Stimulated activated CD8-positive, alpha-beta memory T cell treated with anti-CD3 and anti-CD28 coated beads, Interleukin-12 subunit alpha, Interleukin-12 subunit beta, amount 100 ng/mL, for 24 hours (primary cell): ENCODE results near the gene GPLD1.
"Not testable (repeated sequence)": the region's sequence is repeated elsewhere in the genome, so short reads cannot be mapped to it uniquely, and the experiment has no call there.

Experiments
- DNase-seq: peaks from one replicate; pipeline ENCODE4 v3.0.0-alpha.2; 2020; ENCODE audit errors: extremely low read depth

GPLD1 gene

DNA sequence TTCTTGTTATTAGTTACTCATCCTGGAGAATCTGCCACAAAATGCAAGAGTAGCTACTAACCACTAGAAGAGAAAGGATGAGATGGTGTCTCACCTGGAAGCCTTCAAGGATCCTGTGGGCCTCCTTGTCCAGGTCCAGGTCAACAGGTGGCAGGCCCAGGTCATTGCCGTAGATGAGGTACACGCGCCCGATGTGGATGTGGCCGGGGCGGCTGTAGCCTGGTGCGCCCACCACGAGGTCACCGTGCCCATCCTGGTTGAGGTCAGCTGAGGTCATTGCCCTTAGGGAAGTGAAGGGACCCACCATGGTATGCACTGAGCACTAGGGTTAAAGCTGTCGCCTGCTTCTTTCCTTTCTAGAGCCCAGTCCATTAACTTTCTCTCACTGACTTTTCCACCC lies 35.5 kb downstream of the GPLD1 start:
- no peak for DNase-seq

DNA sequence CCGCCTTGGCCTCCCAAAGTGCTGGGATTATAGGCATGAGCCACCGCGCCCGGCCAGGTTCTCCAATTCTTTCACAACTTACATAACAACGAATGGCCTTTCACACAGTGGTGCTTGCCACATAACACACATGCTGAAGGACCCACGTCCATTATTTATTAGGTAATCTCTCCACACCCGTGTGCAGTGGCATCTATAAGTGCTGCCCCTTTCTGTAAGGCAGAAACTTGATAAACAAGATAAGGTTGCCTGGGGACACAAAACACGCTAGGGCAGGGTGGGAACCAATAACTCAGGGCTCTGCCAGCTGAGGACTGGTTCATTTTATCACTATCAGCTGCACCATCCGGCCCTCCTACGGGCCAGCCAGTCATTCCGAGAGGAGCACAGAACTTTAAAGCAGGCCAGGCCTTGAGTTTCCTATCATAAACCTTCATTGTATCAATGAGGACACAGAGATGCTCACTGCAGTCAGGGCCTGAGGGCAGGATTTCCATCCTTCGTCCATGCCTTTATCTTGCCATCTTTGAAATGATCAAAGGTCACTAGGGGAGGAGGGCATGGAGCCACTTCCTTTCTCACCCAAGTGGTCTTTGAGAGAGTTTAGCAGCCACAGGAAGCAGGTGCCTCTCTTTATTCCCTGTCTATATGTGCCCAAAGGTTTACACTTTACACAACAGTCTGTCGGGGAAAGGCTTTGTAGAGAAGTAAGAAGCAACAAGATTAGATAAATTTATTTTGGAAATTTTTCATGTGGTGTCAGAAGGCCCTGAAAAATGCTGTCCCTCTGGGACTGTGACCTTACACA lies 37.6 kb downstream of the GPLD1 start:
- DNase-seq = no peak

DNA sequence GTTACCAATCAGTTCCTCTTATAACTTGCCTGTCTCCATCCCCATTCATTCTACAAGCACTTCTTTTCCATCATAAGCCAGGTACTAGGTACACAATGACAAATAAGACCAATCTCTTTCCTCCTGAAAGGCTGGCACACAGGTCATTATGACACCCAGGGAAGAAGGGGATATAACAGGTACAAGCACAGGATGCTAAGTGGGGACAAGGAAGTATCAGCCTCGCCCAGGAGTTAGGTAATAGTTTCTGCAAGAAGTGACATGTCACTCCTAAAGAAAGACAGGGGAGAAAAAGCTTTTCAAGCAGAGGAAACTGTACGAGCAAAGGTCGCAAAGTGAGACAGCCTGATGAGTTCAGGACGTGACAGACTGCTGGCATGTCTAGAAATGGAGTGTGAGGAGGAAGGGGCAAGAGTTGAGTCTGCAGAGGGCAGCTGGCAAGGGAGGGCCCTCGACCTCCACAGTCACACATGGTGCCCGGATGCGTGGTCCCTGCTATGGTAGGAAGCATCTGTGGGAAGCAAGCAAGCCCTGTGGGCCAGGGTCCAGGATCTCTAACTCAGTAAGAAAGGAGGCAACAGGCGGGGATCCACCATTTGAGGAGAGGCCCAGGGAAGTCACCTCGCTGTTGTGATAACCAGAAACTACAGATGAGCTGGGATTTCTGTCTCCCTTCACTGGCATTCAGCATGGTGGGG lies 40.4 kb downstream of the GPLD1 start:
- DNase-seq = no peak

DNA sequence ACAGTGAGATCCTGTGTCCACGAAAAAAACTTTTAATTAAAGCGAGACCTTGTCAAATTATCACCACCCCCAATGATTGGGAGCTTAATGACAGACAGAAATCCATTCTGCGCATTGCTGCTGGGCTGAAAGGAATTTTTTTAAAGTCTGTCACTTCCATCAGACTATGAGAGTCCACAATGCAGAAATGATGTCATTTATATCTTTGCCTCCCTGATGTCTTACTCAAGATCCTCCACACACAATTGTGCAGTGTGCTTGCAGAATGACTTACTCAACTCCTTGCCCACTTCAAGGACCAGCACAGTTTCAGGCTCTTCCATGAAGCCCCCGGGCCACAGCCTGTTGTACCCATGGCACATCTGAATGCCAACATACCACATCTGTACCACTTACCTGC lies 41.0 kb downstream of the GPLD1 start:
- DNase-seq = no peak

DNA sequence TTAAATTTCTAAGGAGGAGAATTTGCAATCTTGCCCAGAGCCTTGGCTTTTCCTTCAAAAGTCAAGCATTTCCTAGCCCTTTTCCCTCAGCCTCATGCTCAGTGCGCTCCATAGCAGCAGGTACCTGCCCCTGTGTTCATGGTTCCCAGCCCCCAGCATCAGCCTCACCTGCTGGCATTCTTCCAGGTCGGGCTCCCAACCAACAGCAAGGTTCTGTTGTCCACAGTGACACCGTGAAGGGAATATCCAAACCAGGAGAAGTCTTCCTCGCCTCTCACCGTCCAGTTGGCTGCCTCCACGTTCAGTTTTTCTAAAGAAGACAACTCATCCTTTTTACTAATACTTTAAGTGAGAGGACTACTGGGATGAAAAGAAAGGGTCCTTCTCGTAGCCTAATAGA lies 42.7 kb downstream of the GPLD1 start:
- DNase-seq = no peak

DNA sequence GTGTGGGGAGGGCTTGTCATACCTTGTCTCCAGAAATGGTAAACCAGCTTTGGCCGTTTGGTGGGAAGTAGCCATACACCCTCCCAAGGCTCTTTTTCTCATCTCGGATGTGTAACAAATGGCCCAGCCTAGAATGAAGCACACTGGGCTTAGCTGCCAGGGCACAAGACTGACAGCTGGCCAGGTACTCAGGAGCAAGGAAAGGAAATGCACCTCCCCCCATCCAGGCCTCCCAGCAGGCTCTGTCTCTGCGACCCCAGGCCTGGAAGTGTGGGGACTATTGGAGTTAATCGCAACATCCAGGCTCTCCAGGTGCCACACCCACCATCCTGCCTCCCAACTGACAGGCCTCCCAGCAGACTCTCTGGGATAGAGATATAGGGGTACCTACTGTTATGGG lies 43.7 kb downstream of the GPLD1 start:
- DNase-seq = no peak

DNA sequence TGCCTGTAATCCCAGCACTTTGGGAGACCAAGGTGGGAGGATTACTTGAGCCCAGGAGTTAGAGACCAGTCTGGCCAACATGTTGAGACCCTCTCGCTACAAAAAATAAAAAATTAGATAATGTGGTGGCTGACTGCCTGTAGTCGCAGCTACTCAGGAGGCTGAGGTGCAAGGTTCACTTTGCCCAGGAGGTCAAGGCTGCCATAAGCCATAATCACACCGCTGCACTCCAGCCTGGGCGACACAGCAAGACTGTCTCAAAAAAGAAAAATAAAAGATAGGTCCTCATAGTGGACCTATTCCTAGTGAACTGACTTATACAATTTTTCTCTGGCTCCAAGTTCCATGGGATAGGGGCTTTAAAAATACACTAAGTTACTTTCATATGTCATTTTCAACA lies 44.8 kb downstream of the GPLD1 start:
- no peak for DNase-seq

DNA sequence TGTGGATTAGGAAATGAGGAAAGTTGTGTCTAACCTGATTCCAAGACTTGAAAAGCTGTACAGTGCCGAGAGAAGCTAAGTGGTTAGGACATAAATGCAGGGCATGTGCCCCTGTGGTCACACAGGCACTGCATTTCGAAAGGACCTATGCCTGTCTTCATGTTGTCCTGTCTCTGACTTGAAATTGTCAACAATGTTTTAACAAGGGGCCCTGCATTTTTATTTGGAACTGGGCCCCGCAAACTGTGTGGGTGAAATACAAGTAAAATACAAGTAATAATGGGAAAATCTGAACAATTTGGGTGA lies 47.8 kb downstream of the GPLD1 start:
- no peak for DNase-seq

DNA sequence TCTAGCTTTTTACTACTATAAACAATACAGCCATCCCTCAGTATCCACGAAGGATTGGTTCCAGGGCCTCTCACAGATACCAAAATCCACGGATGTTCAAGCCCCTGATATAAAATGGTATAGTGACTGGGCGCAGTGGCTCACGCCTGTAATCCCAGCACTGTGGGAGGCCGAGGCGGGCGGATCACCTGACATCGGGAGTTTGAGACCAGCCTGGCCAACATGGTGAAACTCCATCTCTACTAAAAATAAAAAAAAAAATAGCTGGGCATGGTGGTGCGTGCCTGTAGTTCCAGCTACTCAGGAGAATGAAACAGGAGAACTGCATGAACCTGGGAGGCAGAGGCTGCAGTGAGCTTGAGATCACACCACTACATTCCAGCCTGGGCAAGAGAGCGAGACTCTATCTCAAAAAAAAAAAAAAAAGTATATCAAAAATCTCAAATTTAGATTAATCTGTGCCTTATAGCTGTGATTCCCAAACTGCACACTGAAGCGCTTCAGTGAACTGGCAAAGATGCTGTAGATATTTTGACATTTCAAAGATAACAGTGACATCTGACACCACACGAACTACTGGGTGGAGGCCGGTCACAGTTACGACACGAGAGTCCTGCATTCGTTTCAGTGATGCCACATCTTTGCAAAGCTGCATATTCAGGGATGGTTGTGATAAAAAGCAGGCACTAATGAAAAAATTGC lies 48.3 kb downstream of the GPLD1 start:
- no peak for DNase-seq

DNA sequence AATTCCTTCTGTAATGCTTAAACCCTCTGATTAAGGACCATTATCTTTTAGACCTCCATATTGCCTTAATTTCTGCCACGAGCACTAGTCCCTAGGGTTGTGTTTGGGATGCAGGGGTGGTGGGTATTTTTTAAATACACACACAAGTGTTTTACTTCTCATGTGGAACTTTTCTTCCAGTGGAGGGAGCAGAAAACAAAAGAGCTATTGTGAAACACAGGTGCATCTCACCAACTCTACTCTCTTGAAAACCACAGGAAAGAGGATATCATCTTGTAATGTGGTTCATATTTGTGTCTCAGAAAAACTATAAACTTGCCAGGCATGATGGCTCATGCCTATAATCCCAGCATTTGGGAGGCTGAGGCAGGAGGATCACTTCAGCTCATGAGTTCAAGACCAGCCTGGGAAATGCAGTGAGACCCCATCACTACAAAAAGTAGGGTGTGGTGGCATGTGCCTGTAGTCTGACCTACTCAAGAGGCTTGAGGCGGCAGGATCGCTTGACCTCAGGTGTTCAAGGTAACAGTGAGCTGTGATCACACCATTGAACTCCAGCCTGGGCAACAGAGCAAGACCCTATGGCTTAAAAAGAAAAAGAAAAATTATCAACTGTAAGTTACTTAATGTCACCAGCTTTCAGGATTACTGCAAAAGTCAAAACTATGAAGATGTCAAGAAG lies 49.4 kb downstream of the GPLD1 start:
- no peak for DNase-seq

DNA sequence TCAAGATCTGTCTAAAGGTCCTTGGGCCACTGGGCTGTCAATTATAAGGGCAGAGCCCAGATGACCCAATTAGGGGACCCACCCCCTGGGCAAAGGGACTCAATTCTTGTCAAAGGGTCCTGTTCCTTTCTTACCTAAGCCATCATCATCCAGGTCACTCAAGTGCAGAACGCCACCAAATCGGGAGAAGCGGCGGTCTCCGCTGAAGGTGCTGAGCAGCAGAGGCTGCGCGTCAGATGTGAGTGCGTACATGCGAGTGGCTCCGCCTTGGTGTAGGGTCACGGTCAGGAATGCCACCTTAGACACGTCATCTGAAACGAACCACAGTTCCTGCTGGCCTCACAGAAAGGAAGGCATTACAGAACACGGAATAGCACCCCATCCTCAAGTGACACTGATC lies 52.4 kb downstream of the GPLD1 start:
- no peak for DNase-seq

DNA sequence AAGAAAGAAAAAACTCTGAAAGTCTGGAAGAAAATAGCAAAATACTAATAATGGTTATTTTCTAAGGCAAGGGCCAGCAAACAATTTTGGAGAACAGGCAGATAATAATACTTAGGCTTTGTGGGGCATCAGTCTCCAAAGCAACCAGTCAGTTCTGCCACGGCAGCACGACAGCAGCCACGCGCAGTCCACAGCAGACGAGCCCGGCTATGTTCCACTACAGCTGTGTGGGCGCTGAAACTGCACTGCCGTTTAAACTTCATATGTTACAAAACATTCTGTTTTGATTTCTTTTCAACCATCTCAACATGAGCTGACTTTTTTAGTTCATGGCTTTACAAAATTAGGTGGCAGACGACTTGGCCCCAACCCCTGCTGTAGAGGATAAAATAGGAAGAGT lies 56.8 kb downstream of the GPLD1 start:
- DNase-seq = no peak

DNA sequence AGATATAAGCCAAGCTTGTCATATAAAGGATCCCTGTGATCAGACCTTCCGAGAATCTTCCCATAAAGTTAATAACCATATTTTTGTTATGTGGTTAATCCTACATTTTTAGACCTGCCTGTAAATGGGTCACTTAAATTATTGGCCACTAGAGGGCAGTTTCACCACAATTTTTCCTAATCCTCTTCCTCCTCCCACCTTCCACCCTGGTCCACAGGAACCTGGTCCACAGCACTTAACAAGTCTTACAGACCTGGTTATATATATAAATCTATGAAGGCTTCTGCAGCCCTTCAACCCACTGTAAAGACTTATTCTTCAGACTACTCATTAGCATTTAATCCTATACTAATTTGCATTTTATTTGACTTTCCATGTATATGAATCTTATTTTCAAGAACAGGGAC lies 58.3 kb downstream of the GPLD1 start:
- DNase-seq = no peak

DNA sequence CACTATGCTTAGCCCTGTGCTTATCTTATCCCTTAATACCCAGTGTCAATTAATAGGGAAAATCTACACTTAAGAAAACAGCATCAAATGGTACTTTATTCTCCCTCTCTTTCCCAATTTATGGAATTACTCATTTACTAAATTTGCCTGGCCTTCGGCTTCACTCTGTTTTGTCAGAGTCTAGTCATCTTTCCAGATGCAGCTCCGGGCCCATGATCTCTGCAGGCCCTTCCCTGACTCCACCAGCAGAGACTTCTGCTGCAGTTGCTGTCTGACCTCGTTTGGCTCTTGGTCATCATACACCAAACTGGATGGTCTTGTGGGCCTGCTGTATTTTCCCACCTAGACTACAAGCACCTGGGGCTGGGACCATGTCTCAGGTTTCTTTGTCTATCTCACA lies 59.3 kb downstream of the GPLD1 start:
- DNase-seq = no peak

DNA sequence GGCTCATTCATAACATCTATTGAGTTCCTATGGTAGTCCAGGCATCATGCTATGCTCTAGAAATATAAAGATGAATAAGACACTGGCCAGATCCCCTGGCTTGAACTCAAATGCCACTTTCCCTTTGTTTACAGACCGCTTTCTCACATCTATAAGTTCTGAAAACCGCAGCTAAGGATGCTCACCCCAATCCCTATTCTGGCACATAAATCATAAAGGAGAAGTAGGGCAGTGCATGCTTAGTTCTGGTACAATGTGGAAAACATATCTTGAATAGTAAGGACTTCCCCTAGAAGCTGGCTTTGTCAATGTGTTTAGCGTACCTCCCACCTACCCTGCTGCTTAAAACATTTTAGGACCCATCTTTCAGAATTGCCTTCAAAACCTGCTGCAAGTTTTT lies 60.2 kb downstream of the GPLD1 start:
- DNase-seq = no peak

DNA sequence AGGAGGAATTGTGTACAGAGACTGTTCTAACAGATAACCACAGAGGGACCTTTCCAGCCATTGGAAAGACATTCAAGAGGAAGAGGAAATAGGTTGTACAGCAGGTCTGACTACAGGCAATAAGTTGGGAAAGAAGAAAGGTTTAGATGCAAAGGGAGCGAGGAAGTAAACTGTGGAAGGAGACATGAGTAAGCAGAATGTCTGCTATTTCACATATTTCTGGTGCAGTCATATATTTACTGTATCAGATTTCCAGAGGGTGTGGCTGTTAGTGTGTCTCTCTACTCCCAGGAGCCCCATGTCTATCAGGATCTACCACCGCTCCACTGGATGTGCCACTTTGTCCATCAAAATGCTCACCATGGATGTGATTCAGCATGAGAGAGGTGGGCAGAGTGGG lies 60.8 kb downstream of the GPLD1 start:
- no peak for DNase-seq

DNA sequence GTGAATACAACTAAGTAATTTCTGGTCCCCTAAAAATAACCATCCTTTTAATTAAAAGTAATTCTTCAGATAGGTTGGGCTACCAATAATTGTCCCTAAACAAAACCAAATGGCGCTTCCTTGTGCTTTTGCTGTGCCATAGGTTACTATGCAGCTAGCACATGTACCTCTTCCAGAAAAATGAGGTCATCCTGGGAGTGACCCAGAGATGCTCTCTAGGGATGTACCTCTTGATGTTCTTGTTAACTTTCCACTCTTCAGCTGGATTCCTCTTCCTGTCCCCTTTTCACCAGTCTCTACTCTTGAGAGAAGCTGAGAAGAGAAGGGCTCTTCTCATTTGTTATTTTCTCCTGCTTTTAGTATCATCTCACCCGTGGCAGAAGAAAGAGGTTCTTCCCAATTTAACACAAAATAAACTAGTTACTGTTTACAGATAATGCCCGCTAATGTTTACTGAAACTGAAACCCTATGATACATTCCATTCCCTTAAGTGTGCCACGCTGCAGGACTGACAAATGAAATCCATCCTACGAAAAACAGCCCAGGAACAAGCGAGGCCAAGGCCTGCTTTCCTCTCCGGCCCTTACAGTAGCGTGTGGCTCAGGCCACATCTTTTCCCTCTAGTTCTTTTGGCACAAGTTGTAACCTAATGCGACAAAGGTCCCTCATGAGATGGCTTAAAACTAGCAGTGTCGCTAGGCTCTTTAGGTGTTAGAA lies 62.5 kb downstream of the GPLD1 start:
- no peak for DNase-seq

DNA sequence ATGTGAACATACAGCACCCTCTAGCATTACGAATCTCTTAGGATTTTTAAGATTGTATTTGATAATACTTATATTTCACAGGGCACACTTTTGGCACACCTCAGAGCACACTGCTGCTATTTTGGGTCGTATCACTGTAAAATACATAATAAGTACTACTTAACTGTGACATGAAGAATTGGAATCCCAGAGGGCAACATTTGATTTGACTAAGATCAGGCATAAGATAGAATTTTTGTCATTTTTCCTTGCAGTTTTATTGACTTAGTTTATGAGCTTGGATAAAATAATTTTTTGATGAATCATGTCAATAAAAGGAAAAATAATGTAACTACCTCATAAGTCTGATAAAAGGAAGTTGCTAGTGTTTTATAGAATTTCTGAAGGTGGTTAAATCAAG lies 64.3 kb downstream of the GPLD1 start:
- no peak for DNase-seq

DNA sequence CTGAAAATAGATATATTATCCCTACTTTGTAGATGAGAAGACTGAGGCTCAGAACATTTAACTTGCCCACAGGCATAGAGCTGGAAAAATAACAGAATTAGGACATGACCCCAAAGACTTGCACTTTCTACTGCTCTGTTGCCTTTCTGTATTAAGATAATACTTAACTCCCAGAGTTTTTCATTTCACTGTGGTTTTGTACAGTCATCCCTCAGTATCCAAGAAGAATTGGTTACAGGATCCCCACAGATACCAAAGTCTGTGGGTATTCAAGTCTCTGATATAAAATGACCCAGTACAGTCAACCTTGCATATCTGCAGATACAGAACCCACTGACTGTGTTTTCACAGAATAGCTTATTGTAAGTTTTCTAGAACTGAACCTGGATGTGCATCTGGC lies 69.9 kb downstream of the GPLD1 start:
- DNase-seq = no peak

DNA sequence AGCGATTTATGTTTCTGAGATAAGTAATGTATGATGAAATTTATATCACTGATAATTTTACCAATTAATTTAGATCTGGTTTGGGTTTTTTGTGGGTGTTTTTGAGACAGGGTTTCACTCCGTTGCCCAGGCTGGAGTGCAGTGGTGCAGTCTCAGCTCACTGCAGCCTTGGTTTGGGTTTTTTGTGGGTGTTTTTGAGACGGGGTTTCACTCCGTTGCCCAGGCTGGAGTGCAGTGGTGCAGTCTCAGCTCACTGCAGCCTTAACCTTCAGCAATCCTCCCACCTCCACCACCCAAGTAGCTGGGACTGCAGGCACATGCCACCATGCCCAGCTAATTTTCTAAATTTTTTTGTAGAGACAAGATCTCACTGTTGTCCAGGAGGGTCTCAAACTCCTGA lies 73.6 kb downstream of the GPLD1 start:
- DNase-seq = no peak

DNA sequence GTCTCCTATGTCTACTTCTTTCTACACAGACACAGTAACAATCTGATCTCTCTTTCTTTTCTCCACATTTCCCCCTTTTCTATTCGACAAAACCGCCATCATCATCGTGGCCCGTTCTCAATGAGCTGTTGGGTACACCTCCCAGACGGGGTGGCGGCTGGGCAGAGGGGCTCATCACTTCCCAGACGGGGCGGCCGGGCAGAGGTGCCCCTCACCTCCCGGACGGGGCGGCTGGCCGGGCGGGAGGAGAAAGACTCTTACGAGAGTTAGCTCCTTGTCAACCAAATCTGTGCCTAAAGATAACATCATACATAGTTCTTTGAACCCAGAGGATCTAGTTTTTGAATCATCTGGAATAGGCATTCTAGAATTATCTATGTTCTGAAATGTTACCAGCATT lies 74.8 kb downstream of the GPLD1 start:
- not testable (repeated sequence) for DNase-seq

DNA sequence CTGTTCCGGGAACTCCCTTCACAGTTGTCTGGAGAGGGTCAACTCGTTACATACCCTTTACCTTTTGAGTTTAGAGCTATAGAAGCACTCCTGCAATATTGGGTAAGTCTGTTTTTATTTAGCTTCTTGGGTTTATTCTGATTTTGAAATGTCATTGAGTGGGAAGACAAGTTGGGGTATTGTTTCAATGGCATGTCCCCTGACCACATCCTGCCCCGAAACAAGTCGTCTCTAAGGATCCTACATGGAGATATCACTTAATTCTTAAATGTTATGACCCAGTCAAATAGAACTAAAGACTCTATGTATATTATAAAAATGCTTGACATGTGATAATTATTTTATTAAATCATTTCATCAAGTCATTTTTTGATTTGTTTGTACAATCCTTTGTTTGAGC lies 77.1 kb downstream of the GPLD1 start:
- DNase-seq = no peak
